ENCODE results near the gene PPP2R5A. TPM values are rescaled to one million over a fixed set of nuclear protein-coding genes. Genes with fewer than 3 reads are reported as not detected.

PPP2R5A gene
- total RNA-seq, 1 donor from 2014 or later = 33.9 TPM

DNA sequence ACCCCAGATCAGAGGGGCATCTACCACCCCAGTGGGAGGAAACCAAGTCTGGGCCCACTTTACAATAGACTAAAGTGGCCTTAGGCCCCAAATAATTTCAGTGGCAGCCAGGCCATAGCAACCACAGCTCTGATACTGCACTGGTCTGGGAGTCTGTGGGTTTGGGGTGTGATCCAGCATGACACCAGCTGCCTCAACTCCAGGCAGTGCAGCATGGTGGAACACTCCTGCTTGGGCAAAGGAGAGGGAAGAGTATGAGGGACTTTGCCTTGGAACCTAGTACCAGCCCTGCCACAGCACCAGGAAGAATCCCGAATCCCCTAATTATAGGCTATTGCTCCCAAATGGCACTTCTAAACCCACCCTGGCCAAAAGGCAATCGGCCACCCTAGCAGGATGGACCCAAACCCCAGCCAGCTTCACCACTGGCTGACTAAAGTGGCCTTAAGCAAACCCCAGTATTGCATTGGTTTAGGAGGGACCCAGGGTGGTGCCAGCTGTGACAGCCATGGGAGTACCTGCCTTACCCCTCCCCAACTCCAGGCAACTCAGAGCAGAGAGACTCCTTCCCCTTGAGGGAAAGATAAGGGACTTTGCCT lies 82.4 kb downstream of the PPP2R5A start:
- TF ChIP-seq POLR2AphosphoS5 (IDR thresholded peaks at IDR 0.05; ENCODE audit: insufficient read depth in 1 of 2, low read depth in 1 of 2) (no peak), POLR2A (IDR thresholded peaks at IDR 0.05) (no peak)
- TF ChIP-seq, protein P1, sequence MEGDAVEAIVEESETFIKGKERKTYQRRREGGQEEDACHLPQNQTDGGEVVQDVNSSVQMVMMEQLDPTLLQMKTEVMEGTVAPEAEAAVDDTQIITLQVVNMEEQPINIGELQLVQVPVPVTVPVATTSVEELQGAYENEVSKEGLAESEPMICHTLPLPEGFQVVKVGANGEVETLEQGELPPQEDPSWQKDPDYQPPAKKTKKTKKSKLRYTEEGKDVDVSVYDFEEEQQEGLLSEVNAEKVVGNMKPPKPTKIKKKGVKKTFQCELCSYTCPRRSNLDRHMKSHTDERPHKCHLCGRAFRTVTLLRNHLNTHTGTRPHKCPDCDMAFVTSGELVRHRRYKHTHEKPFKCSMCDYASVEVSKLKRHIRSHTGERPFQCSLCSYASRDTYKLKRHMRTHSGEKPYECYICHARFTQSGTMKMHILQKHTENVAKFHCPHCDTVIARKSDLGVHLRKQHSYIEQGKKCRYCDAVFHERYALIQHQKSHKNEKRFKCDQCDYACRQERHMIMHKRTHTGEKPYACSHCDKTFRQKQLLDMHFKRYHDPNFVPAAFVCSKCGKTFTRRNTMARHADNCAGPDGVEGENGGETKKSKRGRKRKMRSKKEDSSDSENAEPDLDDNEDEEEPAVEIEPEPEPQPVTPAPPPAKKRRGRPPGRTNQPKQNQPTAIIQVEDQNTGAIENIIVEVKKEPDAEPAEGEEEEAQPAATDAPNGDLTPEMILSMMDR (IDR thresholded peaks at IDR 0.05) = no peak
- DNase-seq (ENCODE audit: extremely low spot score in 2 of 2) = no peak
- Histone ChIP-seq H3K36me3 (peaks cover 0 to under 1% of the 10 kb centered on the region in 2 donors), H3K27ac (no peak overlapping the region), H3K27me3 (no peaks in the 10 kb centered on the region), H3K4me3 (no peak overlapping the region), H3K9me3 (no peaks in the 10 kb centered on the region), H3K4me1 (no peaks in the 10 kb centered on the region)
- intact Hi-C loops (cut with DNase I) = loop anchor here (5.0 kb wide), 1 partner anchor 295 kb away; no protein-coding TSS in a partner anchor

DNA sequence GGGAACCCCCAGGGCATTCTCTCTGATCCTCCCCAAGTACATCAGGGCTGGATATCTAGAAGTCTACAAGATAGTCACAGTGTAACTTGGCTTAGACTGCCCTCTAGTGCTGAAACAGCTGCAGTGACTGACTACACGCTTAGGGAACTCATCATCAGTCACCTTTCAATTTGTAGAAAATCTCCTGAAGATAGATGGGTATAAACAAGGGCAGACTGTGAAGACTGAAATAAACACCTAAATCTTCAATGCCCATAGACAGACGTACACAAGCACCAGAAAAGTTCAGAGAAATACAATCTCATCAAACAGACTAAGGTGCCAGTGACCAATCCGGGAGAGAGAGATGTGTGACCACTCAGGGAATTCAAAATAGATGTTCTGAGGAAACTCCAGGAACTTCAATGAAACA lies 82.9 kb downstream of the PPP2R5A start:
- no peaks in the 10 kb centered on the region for H3K36me3 ChIP-seq
- no peak for DNase-seq (ENCODE audit: extremely low spot score in 2 of 2)
- H3K9me3 ChIP-seq = no peaks in the 10 kb centered on the region
- no peak overlapping the region for H3K27ac ChIP-seq
- TF ChIP-seq, protein P1 (IDR thresholded peaks at IDR 0.05) = peak; percentile 31 to 72 (median 50)
- no peak for TF ChIP-seq POLR2A (IDR thresholded peaks at IDR 0.05)
- no peak overlapping the region for H3K4me3 ChIP-seq
- intact Hi-C loops (cut with DNase I) = loop anchor here (5.0 kb wide), 1 partner anchor 296 kb away; no protein-coding TSS in a partner anchor
- no peaks in the 10 kb centered on the region for H3K4me1 ChIP-seq
- H3K27me3 ChIP-seq = no peaks in the 10 kb centered on the region

DNA sequence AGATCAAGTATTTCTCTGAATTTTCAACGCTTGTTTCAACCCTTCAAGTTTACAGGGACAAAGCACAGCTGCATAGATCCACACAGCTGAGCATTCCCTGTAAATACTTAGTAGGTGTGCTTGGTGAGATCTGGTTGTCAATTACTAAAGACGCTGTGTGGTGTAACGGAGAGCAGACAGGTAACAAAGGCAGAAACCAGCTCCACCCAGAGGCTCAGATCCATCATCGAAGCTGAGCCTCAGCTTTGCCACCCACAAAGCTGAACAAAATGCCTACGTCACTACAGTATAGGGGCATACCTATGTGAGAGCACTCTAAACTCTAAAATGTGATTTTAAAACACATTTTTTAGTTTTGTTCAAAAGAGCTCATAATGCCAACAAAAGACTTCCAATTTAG lies 90.8 kb downstream of the PPP2R5A start:
- intact Hi-C loops (cut with DNase I) = no loop called here
- no peak for DNase-seq (ENCODE audit: extremely low spot score in 2 of 2)
- H3K36me3 ChIP-seq = peaks cover 0 to 10% of the 10 kb centered on the region in 2 donors
- H3K4me1 ChIP-seq = no peaks in the 10 kb centered on the region
- no peaks in the 10 kb centered on the region for H3K9me3 ChIP-seq
- no peaks in the 10 kb centered on the region for H3K27me3 ChIP-seq
- TF ChIP-seq, protein P1 (IDR thresholded peaks at IDR 0.05) = no peak
- TF ChIP-seq POLR2AphosphoS5 (IDR thresholded peaks at IDR 0.05; ENCODE audit: insufficient read depth in 1 of 2, low read depth in 1 of 2) = no peak
- no peak for TF ChIP-seq POLR2A (IDR thresholded peaks at IDR 0.05)
- no peak overlapping the region for H3K27ac ChIP-seq
- no peak overlapping the region for H3K4me3 ChIP-seq

DNA sequence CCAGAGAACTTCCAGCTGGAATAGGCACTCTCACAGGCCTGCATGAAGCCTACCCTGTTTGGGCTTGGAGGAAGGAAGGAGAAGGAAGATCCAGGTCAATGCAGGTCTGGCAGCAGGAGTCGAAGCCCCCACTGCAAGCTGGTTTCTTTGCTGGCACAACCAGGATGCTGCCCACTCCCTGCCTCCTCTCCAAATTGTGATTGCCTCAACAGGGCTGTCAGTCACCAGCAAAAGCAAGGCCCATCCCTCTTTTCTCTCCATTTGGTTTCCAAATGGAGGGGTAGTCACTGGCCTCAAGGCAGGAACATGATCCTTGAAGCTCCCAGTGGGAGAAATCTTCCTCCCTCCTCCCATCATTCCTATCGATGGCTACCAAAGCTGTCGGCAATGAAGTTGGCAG lies 92.4 kb downstream of the PPP2R5A start:
- no peak for TF ChIP-seq POLR2A (IDR thresholded peaks at IDR 0.05)
- no peak for TF ChIP-seq POLR2AphosphoS5 (IDR thresholded peaks at IDR 0.05; ENCODE audit: insufficient read depth in 1 of 2, low read depth in 1 of 2)
- TF ChIP-seq, protein P1 (IDR thresholded peaks at IDR 0.05) = no peak
- Histone ChIP-seq H3K27ac (no peak overlapping the region), H3K36me3 (peaks cover 0 to 14% of the 10 kb centered on the region in 2 donors), H3K4me1 (no peaks in the 10 kb centered on the region), H3K9me3 (no peaks in the 10 kb centered on the region), H3K27me3 (no peaks in the 10 kb centered on the region), H3K4me3 (no peak overlapping the region)
- no peak for DNase-seq (ENCODE audit: extremely low spot score in 2 of 2)
- intact Hi-C loops (cut with DNase I) = no loop called here

DNA sequence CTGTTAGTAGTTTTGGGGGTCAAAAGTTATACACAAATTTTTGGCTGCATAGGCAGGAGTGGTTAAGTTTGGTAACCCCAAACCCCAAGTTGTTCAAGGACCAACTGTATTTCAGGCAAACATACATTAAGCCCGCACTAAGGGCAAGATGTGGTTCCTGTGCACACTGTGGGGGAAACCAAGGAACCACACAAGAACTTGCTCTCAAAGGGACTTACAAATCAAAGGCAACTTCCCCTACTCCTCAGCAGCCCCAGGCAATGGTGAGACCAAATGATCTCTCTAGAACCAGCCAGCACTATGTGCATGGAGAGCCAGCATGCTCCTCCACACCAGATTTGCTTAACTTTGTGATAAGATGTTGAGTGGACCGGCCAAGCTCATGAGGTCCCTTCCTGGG lies 94.2 kb downstream of the PPP2R5A start:
- intact Hi-C loops (cut with DNase I) = no loop called here
- peaks cover 0 to 15% of the 10 kb centered on the region in 2 donors for H3K36me3 ChIP-seq
- no peak overlapping the region for H3K27ac ChIP-seq
- H3K4me3 ChIP-seq = no peak overlapping the region
- TF ChIP-seq POLR2A (IDR thresholded peaks at IDR 0.05) (no peak), POLR2AphosphoS5 (IDR thresholded peaks at IDR 0.05; ENCODE audit: insufficient read depth in 1 of 2, low read depth in 1 of 2) (no peak)
- TF ChIP-seq, protein P1 (IDR thresholded peaks at IDR 0.05) = no peak
- no peaks in the 10 kb centered on the region for H3K9me3 ChIP-seq
- no peaks in the 10 kb centered on the region for H3K4me1 ChIP-seq
- DNase-seq (ENCODE audit: extremely low spot score in 2 of 2) = no peak
- no peaks in the 10 kb centered on the region for H3K27me3 ChIP-seq
